ENCODE results near the gene GATAD2A. TPM values are rescaled to one million over a fixed set of nuclear protein-coding genes. Genes with fewer than 3 reads are reported as not detected.

The GATAD2A gene
- total and polyA plus RNA-seq, 5 donors from 2014 or later, result 8.1 to 134 (median 9.7) TPM

DNA sequence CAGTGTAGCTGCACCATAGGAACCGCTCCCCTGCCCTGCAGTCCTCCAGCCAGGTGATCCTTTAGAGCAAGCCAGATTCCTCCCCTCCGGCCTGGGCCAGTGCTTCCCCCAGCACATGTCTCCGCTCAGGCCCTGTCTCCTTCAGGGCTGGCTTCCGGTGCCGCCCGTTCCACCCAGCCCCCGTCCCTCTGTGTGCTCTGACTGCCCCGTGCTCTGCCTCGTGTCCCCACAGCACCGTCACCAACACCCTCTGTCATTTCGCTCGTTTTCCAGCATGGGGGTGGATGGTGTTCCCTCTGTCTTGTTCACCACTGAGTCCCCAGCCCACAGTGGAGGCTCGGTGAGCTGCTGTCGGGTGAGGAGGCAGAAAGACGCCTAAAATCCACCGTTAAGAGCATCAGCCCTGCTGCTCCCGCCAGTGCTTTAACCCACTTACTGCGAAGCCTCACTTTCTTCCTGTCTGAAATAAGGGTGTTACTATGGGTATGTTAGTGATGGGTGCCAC is 55.3 kb downstream of the GATAD2A start:
- Mint-ChIP-seq H3K36me3 (peaks cover 9% of the 10 kb centered on the region), H3K4me3 (peak overlapping the region; percentile 78 to 90 (median 88)), H3K4me1 (peaks cover 20 to 86% (median 50%) of the 10 kb centered on the region in 4 donors), H3K27me3 (no peaks in the 10 kb centered on the region), H3K27ac (peak overlapping the region; percentile 92 to 99 (median 94)), H3K9me3 (no peaks in the 10 kb centered on the region)
- Histone ChIP-seq H3K9me3 (ENCODE audit: control insufficient read depth in 2 of 2, low read length in 2 of 2) (no peaks in the 10 kb centered on the region), H3K27ac (ENCODE audit: insufficient read depth, low read length, poor library complexity, severe bottlenecking) (peak overlapping the region; percentile 88), H3K4me3 (ENCODE audit: low read depth, low read length) (peak overlapping the region; percentile 78), H3K36me3 (ENCODE audit: control insufficient read depth, insufficient read depth, low read length) (peaks cover 17% of the 10 kb centered on the region), H3K4me1 (ENCODE audit: control insufficient read depth, insufficient read depth, low read length, poor library complexity, severe bottlenecking) (peaks cover 75% of the 10 kb centered on the region), H3K27me3 (ENCODE audit: control insufficient read depth, insufficient read depth, low read length) (no peaks in the 10 kb centered on the region)
- ATAC-seq (ENCODE audit: low read depth in 2 of 2) (peak; percentile 62 to 70), DNase-seq (peak; percentile 35 to 84 (median 62))

DNA sequence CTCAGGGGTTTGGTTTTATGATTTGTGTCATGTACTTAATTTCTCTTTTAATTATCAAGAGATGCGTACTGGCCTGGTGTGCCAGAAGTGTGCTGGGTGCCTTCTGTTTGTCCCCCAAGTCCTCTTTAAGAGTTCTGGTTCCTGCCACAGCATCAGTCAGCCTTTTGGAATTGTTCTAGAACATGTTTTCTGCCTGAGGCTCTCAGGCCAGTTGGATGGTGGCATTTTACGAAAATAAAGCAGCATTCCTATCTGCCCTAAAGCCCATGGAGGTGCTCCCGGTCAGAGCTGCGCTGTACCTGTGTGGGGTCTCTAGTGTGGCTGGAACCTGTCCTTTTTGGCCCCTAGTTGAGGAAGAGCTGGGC is 55.8 kb downstream of the GATAD2A start:
- Mint-ChIP-seq H3K36me3 (peaks cover 12% of the 10 kb centered on the region), H3K27me3 (no peaks in the 10 kb centered on the region), H3K4me1 (peaks cover 23 to 88% (median 53%) of the 10 kb centered on the region in 4 donors), H3K9me3 (no peaks in the 10 kb centered on the region), H3K4me3 (peak overlapping the region; percentile 78 to 90 (median 88)), H3K27ac (peak overlapping the region; percentile 92 to 99 (median 94))
- Histone ChIP-seq H3K9me3 (ENCODE audit: control insufficient read depth in 2 of 2, low read length in 2 of 2) (no peaks in the 10 kb centered on the region), H3K36me3 (ENCODE audit: control insufficient read depth, insufficient read depth, low read length) (peaks cover 22% of the 10 kb centered on the region), H3K27ac (ENCODE audit: insufficient read depth, low read length, poor library complexity, severe bottlenecking) (peak overlapping the region; percentile 88), H3K4me3 (ENCODE audit: low read depth, low read length) (peak overlapping the region; percentile 78), H3K27me3 (ENCODE audit: control insufficient read depth, insufficient read depth, low read length) (no peaks in the 10 kb centered on the region), H3K4me1 (ENCODE audit: control insufficient read depth, insufficient read depth, low read length, poor library complexity, severe bottlenecking) (peaks cover 72% of the 10 kb centered on the region)
- ATAC-seq (ENCODE audit: low read depth in 2 of 2), result no peak
- DNase-seq, result no peak

DNA sequence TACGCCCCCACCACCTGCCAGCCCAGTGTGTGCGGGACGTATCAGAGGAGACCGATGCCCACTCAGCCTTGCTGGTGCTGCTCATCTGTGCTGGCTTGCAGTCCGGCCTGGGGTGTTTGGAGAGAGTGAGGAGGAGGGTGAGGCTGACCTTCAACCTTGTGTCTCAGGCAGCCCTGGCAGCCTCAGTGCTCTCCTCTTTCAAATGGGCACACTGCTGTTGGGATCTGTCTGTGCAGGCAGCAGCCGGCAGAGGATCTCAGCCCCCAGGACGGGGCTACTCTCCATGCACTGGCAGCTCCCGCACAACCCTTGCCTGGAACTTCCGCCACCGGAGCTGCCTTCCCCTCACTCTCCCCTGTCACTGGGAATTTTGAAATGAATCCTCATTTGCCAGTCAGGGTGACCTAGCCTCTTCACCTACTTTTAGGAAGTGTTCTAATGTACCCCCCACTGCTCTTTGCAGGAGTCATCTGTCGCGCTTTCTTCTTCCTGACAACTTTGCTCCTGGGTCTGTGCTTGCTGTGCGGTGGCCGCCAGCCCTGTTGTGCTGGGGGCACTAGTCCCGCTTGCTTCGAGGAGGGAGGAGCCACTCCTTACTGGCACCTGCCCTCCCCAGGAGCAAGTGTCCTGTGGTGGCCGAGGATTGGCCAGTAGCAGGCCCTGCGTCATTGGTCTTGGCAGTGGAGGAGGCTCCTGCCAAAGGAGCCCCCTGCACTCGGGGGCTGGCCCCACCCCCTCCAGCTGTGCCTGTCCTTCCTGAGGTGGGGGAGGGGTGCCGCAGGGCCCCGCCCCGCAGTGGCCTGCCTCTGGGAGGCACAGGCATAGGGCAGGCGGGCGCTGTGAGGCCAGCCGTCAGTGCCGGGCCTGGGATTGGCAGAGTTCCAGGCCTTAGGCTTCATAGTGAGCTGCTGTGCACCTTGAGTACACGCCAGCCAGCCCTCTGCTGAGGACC is 56.5 kb downstream of the GATAD2A start:
- Mint-ChIP-seq H3K4me1 (peaks cover 23 to 86% (median 53%) of the 10 kb centered on the region in 4 donors), H3K9me3 (peaks cover 0 to 2% (median 0%) of the 10 kb centered on the region in 7 donors), H3K27ac (peak overlapping the region; percentile 92 to 99 (median 94)), H3K36me3 (peaks cover 17% of the 10 kb centered on the region), H3K4me3 (peak overlapping the region; percentile 78 to 90 (median 88)), H3K27me3 (no peaks in the 10 kb centered on the region)
- Histone ChIP-seq H3K36me3 (ENCODE audit: control insufficient read depth, insufficient read depth, low read length) (peaks cover 26% of the 10 kb centered on the region), H3K4me1 (ENCODE audit: control insufficient read depth, insufficient read depth, low read length, poor library complexity, severe bottlenecking) (peaks cover 66% of the 10 kb centered on the region), H3K27ac (ENCODE audit: insufficient read depth, low read length, poor library complexity, severe bottlenecking) (peak overlapping the region; percentile 88), H3K4me3 (ENCODE audit: low read depth, low read length) (peak overlapping the region; percentile 78), H3K9me3 (ENCODE audit: control insufficient read depth in 2 of 2, low read length in 2 of 2) (no peaks in the 10 kb centered on the region), H3K27me3 (ENCODE audit: control insufficient read depth, insufficient read depth, low read length) (no peaks in the 10 kb centered on the region)
- DNase-seq, result peak in 1 of 3 donors; percentile 23
- ATAC-seq (ENCODE audit: low read depth in 2 of 2), result no peak

DNA sequence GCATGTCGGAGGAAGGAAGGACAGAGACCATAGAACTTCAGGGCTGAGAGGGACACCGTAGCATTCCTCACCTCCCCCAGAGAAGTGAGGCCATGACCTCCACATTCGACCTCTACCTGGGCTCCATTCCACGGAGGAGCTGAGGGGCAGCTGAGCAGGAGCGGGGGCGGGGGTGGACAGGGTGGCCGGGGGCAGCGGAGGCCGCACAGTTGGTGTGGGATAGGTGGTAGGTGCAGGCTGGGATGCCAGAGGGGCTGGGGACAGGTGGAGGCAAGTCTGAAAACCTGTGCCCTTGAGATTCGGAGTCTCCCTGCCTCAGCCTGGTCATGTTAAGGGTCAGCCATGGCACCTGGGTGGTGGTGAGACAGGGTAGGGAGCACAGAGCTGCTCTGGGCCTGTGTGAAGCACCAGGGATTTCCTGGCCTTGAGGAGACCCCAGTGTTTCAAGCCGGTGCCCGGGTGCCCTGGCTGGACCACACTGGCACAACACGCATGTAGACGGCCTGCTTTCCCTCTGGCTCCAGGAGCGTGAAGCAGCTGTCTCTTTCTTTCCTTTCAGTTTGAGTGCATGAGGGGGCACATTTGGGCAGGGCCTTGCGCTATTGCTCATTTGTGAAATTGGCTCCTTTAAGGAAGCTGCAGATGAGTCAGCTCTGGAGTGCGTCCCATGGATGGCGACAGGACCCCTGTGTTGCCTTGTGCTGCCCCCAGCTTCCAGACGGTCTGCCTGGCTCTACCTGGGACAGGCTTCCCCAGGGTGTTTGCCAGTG is 58.1 kb downstream of the GATAD2A start:
- peaks cover 32% of the 10 kb centered on the region for H3K36me3 Mint-ChIP-seq
- no peak overlapping the region for H3K4me3 ChIP-seq (ENCODE audit: low read depth, low read length)
- H3K9me3 Mint-ChIP-seq, result peaks cover 0 to 17% (median 1%) of the 10 kb centered on the region in 7 donors
- peak overlapping the region; percentile 6 for H3K27ac ChIP-seq (ENCODE audit: insufficient read depth, low read length, poor library complexity, severe bottlenecking)
- peaks cover 13 to 14% of the 10 kb centered on the region in 2 experiments for H3K9me3 ChIP-seq (ENCODE audit: control insufficient read depth in 2 of 2, low read length in 2 of 2)
- peaks cover 52% of the 10 kb centered on the region for H3K4me1 ChIP-seq (ENCODE audit: control insufficient read depth, insufficient read depth, low read length, poor library complexity, severe bottlenecking)
- H3K27me3 ChIP-seq (ENCODE audit: control insufficient read depth, insufficient read depth, low read length), result no peaks in the 10 kb centered on the region
- ATAC-seq (ENCODE audit: low read depth in 2 of 2), result no peak
- H3K4me3 Mint-ChIP-seq, result peak overlapping the region in 3 of 4 donors; percentile 24 to 43 (median 36)
- no peak for DNase-seq
- H3K36me3 ChIP-seq (ENCODE audit: control insufficient read depth, insufficient read depth, low read length), result peaks cover 32% of the 10 kb centered on the region
- peaks cover 23 to 75% (median 47%) of the 10 kb centered on the region in 4 donors for H3K4me1 Mint-ChIP-seq
- H3K27ac Mint-ChIP-seq, result peak overlapping the region; percentile 80 to 89 (median 85)
- no peaks in the 10 kb centered on the region for H3K27me3 Mint-ChIP-seq

DNA sequence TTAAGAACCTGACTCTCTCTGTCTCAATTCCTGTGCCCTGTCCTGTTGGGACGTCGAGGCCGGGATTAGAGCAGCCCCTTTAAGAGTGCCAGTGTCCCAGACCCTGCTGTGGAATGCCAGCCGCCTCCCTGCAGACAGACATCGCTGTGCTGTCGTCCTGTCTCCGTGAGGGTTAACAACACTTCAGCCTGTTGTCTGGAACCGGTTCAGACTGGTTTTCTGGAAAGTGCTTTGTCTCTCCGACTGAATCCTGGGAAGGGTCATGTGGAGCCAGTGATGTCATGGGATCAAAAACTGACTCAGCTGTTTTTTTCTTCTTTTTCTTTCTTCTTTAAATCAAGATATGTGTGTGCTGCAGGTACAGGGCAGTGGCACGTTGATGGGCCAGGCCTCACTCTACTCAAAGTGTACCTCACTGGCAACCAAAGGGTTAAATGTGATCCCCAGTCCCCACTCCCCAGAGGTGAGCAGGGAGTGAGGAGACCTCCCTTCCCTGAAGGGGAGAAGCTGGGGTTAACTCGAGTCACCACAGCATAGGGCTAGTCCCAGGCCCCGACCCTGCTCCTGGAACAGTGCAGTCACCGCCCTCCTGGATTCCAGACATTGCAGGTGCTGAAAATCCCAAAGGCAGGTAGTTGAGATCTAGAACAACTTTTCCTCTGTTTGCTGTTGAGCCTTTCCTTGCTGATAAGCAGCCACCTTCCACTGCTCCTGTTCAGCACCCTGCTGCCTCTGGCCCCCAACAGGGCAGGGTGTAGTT is 59.0 kb downstream of the GATAD2A start:
- Histone ChIP-seq H3K27me3 (ENCODE audit: control insufficient read depth, insufficient read depth, low read length) (no peaks in the 10 kb centered on the region), H3K27ac (ENCODE audit: insufficient read depth, low read length, poor library complexity, severe bottlenecking) (no peak overlapping the region), H3K4me3 (ENCODE audit: low read depth, low read length) (no peak overlapping the region), H3K36me3 (ENCODE audit: control insufficient read depth, insufficient read depth, low read length) (peaks cover 36% of the 10 kb centered on the region), H3K4me1 (ENCODE audit: control insufficient read depth, insufficient read depth, low read length, poor library complexity, severe bottlenecking) (peaks cover 42% of the 10 kb centered on the region), H3K9me3 (ENCODE audit: control insufficient read depth in 2 of 2, low read length in 2 of 2) (peaks cover 16 to 18% of the 10 kb centered on the region in 2 experiments)
- H3K4me1 Mint-ChIP-seq, result peaks cover 17 to 67% (median 43%) of the 10 kb centered on the region in 4 donors
- ATAC-seq (ENCODE audit: low read depth in 2 of 2) (no peak), DNase-seq (no peak)
- peak overlapping the region in 1 of 4 donors; percentile 28 for H3K4me3 Mint-ChIP-seq
- H3K36me3 Mint-ChIP-seq, result peaks cover 36% of the 10 kb centered on the region
- H3K27ac Mint-ChIP-seq, result peak overlapping the region in 2 of 3 donors; percentile 69 to 80
- H3K9me3 Mint-ChIP-seq, result peaks cover 0 to 20% (median 4%) of the 10 kb centered on the region in 7 donors
- no peaks in the 10 kb centered on the region for H3K27me3 Mint-ChIP-seq

DNA sequence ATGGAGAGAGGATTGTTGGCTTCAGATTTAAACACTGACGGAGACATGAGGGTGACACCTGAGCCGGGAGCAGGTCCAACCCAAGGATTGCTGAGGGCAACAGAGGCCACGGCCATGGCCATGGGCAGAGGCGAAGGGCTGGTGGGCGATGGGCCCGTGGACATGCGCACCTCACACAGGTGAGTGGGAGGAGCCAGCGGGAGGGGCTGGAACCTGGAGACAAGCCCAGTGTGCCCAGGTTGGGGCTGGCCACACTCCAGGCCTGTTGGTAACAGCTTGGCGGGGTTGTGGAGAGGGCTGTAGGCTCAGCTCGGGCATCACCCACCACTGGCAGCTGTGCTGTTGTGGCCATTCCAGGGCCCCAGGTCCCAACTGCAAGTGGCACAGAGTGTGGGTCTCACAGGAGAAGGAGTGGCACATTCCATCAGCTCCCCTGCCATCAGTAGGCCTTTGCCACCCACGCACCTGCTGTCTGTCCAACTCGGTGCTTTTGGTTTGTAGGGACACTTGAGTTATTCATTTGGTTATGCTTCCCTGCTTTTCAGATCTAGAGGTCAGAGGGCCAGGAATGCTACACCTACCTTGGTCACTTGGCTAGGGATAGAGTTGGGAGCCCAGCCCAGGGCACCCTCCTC is 60.1 kb downstream of the GATAD2A start:
- Mint-ChIP-seq H3K36me3 (peaks cover 39% of the 10 kb centered on the region), H3K27ac (peak overlapping the region in 2 of 3 donors; percentile 23 to 85), H3K9me3 (peaks cover 0 to 20% (median 6%) of the 10 kb centered on the region in 7 donors), H3K27me3 (no peaks in the 10 kb centered on the region), H3K4me3 (peak overlapping the region in 1 of 4 donors; percentile 79), H3K4me1 (peaks cover 17 to 64% (median 37%) of the 10 kb centered on the region in 4 donors)
- ATAC-seq (ENCODE audit: low read depth in 2 of 2) (no peak), DNase-seq (no peak)
- Histone ChIP-seq H3K27ac (ENCODE audit: insufficient read depth, low read length, poor library complexity, severe bottlenecking) (no peak overlapping the region), H3K4me3 (ENCODE audit: low read depth, low read length) (no peak overlapping the region), H3K27me3 (ENCODE audit: control insufficient read depth, insufficient read depth, low read length) (no peaks in the 10 kb centered on the region), H3K9me3 (ENCODE audit: control insufficient read depth in 2 of 2, low read length in 2 of 2) (peaks cover 16 to 18% of the 10 kb centered on the region in 2 experiments), H3K36me3 (ENCODE audit: control insufficient read depth, insufficient read depth, low read length) (peaks cover 38% of the 10 kb centered on the region), H3K4me1 (ENCODE audit: control insufficient read depth, insufficient read depth, low read length, poor library complexity, severe bottlenecking) (peaks cover 31% of the 10 kb centered on the region)
